Fibroblast of lung (primary cell): ENCODE data around the gene CSNK1D.

ENCODE experiments used
- EZH2 ChIP-seq: IDR thresholded peaks from 2 replicates; pipeline ENCODE4 v1.5.1; 2012; ENCODE audit warnings: low read length, control low read depth, mild to moderate bottlenecking; ENCODE audit errors: missing control alignments
- TF ChIP-seq, protein P1 (sequence below), 2 donors: IDR thresholded peaks in 1 of 2; conservative IDR thresholded peaks in 1 of 2; 1 replicate in 1 of 2; 2 replicates in 1 of 2; pipeline ENCODE4 v1.5.1; 2011 to 2012; ENCODE audit warnings: low read length in 2 of 2, control low read depth in 1 of 2, inconsistent platforms in 1 of 2, low read depth in 1 of 2, mild to moderate bottlenecking in 1 of 2

DNA sequence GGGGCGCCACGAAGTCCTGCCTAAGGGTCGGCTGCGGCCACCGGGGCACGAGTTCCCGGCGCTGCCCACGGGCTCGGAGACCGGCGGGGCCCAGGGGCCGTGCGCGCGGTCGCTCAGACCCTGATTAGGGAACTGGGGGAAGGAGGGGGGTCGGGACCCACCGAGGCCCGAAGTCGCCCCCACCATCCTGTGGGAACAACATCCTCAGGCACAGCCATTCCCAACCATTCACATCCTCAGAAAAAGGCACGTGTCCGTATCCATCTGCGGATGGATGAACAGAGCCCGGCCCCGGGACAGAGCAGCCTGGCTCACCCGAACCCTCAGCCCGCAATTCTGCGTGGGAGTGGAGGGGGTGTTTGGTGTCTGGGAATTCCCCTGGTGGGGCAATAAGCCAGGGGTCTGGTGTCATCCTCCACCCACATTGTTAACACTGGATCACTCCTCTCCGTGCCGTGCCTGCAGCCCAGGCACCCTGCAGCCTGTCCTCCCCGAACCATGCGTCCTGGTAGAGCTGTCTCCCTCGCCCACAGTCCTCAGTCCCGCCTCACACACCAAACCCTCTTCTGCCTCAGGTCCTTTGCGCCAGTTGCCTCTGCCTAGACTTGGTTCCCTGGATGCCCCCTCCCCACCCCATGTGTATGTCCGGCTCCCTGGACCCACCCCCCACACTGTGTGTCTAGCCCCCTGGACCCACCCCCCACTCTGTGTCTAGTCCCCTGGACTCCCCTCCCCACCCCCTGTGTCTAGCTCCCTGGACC, 60.1 kb downstream of the CSNK1D start:
- TF ChIP-seq, protein P1, sequence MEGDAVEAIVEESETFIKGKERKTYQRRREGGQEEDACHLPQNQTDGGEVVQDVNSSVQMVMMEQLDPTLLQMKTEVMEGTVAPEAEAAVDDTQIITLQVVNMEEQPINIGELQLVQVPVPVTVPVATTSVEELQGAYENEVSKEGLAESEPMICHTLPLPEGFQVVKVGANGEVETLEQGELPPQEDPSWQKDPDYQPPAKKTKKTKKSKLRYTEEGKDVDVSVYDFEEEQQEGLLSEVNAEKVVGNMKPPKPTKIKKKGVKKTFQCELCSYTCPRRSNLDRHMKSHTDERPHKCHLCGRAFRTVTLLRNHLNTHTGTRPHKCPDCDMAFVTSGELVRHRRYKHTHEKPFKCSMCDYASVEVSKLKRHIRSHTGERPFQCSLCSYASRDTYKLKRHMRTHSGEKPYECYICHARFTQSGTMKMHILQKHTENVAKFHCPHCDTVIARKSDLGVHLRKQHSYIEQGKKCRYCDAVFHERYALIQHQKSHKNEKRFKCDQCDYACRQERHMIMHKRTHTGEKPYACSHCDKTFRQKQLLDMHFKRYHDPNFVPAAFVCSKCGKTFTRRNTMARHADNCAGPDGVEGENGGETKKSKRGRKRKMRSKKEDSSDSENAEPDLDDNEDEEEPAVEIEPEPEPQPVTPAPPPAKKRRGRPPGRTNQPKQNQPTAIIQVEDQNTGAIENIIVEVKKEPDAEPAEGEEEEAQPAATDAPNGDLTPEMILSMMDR (conservative IDR thresholded peaks at IDR 0.05 in 1 of 2, IDR thresholded peaks at IDR 0.05 in 1 of 2; ENCODE audit: low read depth in 1 of 2, low read length in 2 of 2), result no peak
- no peak for TF ChIP-seq EZH2
